A549 (cell line): ENCODE data around the gene CCDC38.

Experiments
- CTCF ChIP-seq: fragments of >200 bp; sonication (Bioruptor Twin); formaldehyde crosslinking; IDR thresholded peaks from 3 replicates; pipeline ENCODE4 v1.5.1; 2016
- PHF8 ChIP-seq: fragments of 200-600 bp; sonication (generic); IDR thresholded peaks from 2 replicates; pipeline ENCODE4 v1.6.1; 2016; ENCODE audit warnings: low read depth, mild to moderate bottlenecking, antibody characterized with exemption, moderate library complexity, borderline replicate concordance
- REST ChIP-seq: fragments of 200-600 bp; sonication (generic); IDR thresholded peaks from 2 replicates; pipeline ENCODE4 v1.6.1; 2016; ENCODE audit warnings: antibody characterized with exemption, mild to moderate bottlenecking, moderate library complexity

DNA sequence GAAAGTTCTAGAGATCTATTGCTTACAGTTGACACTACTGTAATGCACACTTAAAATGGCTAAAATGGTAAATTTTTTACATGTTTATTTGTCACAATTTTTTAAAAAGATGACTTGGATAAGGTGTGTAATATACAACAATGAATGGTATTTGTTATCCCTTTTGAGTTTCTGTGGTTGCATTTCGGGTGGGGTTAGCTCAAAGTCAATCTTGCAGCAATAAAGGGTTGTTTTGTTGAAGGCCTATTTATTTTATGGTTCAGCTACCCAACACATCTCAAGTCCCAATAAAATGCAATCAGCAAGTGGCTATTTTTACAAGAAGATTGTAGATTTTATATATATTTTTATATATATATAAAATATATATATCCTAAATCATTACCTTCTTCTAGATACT is 61.5 kb downstream of the CCDC38 start:
- TF ChIP-seq PHF8 (no peak), CTCF (no peak), REST (no peak)
